Measurements from ENCODE around the gene NUBPL.
"Not testable (repeated sequence)": the region's sequence is repeated elsewhere in the genome, so short reads cannot be mapped to it uniquely, and the experiment has no call there.

Gene NUBPL

GRCh38 chr14:31819281-31819680 lies 258.1 kb downstream of the NUBPL start:
- DNase-seq = no peak

GRCh38 chr14:31825459-31825858 lies 264.3 kb downstream of the NUBPL start:
- no peak for DNase-seq

GRCh38 chr14:31827325-31827724 lies 266.1 kb downstream of the NUBPL start:
- no peak for DNase-seq

GRCh38 chr14:31828946-31829868 lies 268.0 kb downstream of the NUBPL start:
- no peak for DNase-seq

GRCh38 chr14:31834616-31835015 lies 273.4 kb downstream of the NUBPL start:
- DNase-seq = no peak

GRCh38 chr14:31835049-31835448 lies 273.8 kb downstream of the NUBPL start:
- no peak for DNase-seq

GRCh38 chr14:31837031-31837430 lies 275.8 kb downstream of the NUBPL start:
- DNase-seq = no peak

- DNase-seq = no peak
Measured at GRCh38 chr14:31842899-31843298, 281.7 kb downstream of the NUBPL start.

- DNase-seq = no peak
Measured at GRCh38 chr14:31843361-31844091, 282.3 kb downstream of the NUBPL start.

GRCh38 chr14:31854508-31855075 lies 293.4 kb downstream of the NUBPL start:
- DNase-seq = no peak

- DNase-seq = no peak
Measured at GRCh38 chr14:31855262-31855661, 294.1 kb downstream of the NUBPL start.

- DNase-seq = not testable (repeated sequence)
Measured at GRCh38 chr14:31856003-31856402, 294.8 kb downstream of the NUBPL start.

GRCh38 chr14:31858868-31859267 lies 297.7 kb downstream of the NUBPL start:
- no peak for DNase-seq

- no peak for DNase-seq
Measured at GRCh38 chr14:31864937-31865855, 304.0 kb downstream of the NUBPL start.

- DNase-seq = no peak
Measured at GRCh38 chr14:31867570-31867969, 306.4 kb downstream of the NUBPL start.

GRCh38 chr14:31868096-31868495 lies 306.9 kb downstream of the NUBPL start:
- DNase-seq = not testable (repeated sequence)

GRCh38 chr14:31876741-31877140 lies 315.5 kb downstream of the NUBPL start:
- DNase-seq = no peak

- DNase-seq = no peak
Measured at GRCh38 chr14:31877255-31877798, 316.1 kb downstream of the NUBPL start.

- DNase-seq = no peak
Measured at GRCh38 chr14:31879661-31880348, 318.6 kb downstream of the NUBPL start.

- DNase-seq = no peak
Measured at GRCh38 chr14:31880935-31881334, 319.7 kb downstream of the NUBPL start.

- no peak for DNase-seq
Measured at GRCh38 chr14:31881531-31882310, 320.5 kb downstream of the NUBPL start.

All from central memory CD4-positive, alpha-beta T cell (primary cell).